Panc1 (cell line): Measurements from ENCODE around the gene FUT1. TPM values are rescaled to one million over a fixed set of nuclear protein-coding genes. Genes with fewer than 3 reads are reported as not detected.

Source experiments
- ATAC-seq: fragments of 200-7000 bp; cut with Tn5 transposase; 2 replicates; pipeline ENCODE4 v1.9.1; 2020; ENCODE audit warnings: mild to moderate bottlenecking, moderate library complexity
- BruUV-seq: library from RNA; stranded (reverse); fragments of 400-500 nt; replicated peaks from 2 replicates; lab custom pipeline; 2021; lab: Mats Ljungman, UMichigan
- CTCF ChIA-PET: fragments of 300-600 bp; sonication (Branson Sonifier 250); formaldehyde crosslinking; loops from one replicate; lab custom pipeline; 2022; ENCODE audit warnings: antibody characterized with exemption; lab: Charles Lee
- POLR2A ChIA-PET: fragments of 300-600 bp; sonication (Branson Sonifier 250); formaldehyde crosslinking; loops from one replicate; lab custom pipeline; 2022; ENCODE audit warnings: antibody characterized with exemption; lab: Charles Lee
- DNase-seq: peaks from one replicate; pipeline ENCODE4 v3.0.0-alpha.2; 2010; ENCODE audit warnings: low read depth, low spot score
- H3K27ac ChIP-seq: 2 replicates; pipeline ENCODE4 v1.5.1; 2011; ENCODE audit warnings: mild to moderate bottlenecking, low read length, inconsistent platforms
- H3K27me3 ChIP-seq: fragments of 200-500 bp; sonication (Bioruptor generic); 2 replicates; pipeline ENCODE4 v1.6.0; 2014; ENCODE audit warnings: low read length, inconsistent platforms; ENCODE audit not compliant: control insufficient read depth, insufficient read depth
- H3K36me3 ChIP-seq: fragments of 200-500 bp; sonication (Bioruptor generic); 2 replicates; pipeline ENCODE4 v1.5.1; 2014; ENCODE audit warnings: inconsistent platforms, mild to moderate bottlenecking, low read length, moderate library complexity; ENCODE audit not compliant: control insufficient read depth, insufficient read depth
- H3K4me1 ChIP-seq: 2 replicates; pipeline ENCODE4 v1.5.1; 2011; ENCODE audit warnings: inconsistent platforms, mild to moderate bottlenecking, low read length, moderate library complexity; ENCODE audit not compliant: control insufficient read depth, insufficient read depth
- H3K4me3 ChIP-seq, 2 experiments: 2 replicates each; pipeline ENCODE4 v1.5.1; 2011 to 2012; ENCODE audit warnings: low read depth in 2 of 2, low read length in 2 of 2, mild to moderate bottlenecking in 2 of 2, inconsistent platforms in 1 of 2, moderate library complexity in 1 of 2
- H3K9me3 ChIP-seq: fragments of 200-500 bp; sonication (Bioruptor generic); 2 replicates; pipeline ENCODE4 v1.5.1; 2014; ENCODE audit warnings: low read depth, mild to moderate bottlenecking, inconsistent platforms, low read length, moderate library complexity; ENCODE audit not compliant: control insufficient read depth, insufficient read depth
- POLR2AphosphoS5 ChIP-seq: IDR thresholded peaks from 2 replicates; pipeline ENCODE4 v1.6.1; 2012; ENCODE audit warnings: mild to moderate bottlenecking, low read depth, low read length, moderate library complexity
- SIN3A ChIP-seq: IDR thresholded peaks from 2 replicates; pipeline ENCODE4 v1.6.1; 2012; ENCODE audit warnings: low read depth, mild to moderate bottlenecking, low read length, moderate library complexity, borderline replicate concordance; ENCODE audit not compliant: insufficient read depth
- TCF7L2 ChIP-seq: IDR thresholded peaks from 2 replicates; pipeline ENCODE4 v1.6.1; 2011; ENCODE audit warnings: mild to moderate bottlenecking, low read depth, low read length, inconsistent platforms
- in situ Hi-C: cut with HindIII; loops from 2 replicates; pipeline ENCODE4 v1.10.0; 2016; ENCODE audit warnings: low sequenced_read_pairs, low pct_unique_long_range_greater_than_20kb
- intact Hi-C: fragments of 100-400 bp; cut with micrococcal nuclease; formaldehyde crosslinking; loops from one replicate; pipeline ENCODE4 v1.10.0; 2022; ENCODE audit not compliant: unreplicated experiment
- total RNA-seq: library from RNA; stranded (reverse); gene quantifications from one replicate; pipeline ENCODE4 v1.2.1, GENCODE V29; 2021; ENCODE audit not compliant: unreplicated experiment
- TF ChIP-seq, protein P1 (sequence below): fragments of 450-650 bp; IDR thresholded peaks from 2 replicates; pipeline ENCODE4 v1.5.1; 2017; ENCODE audit warnings: mild to moderate bottlenecking
- TF ChIP-seq, protein P2 (sequence below), 2 experiments: IDR thresholded peaks; 2 replicates each; pipeline ENCODE4 v1.6.1; 2011 to 2012; ENCODE audit warnings: low read depth in 2 of 2, control low read depth in 1 of 2, low read length in 1 of 2, mild to moderate bottlenecking in 1 of 2, moderate library complexity in 1 of 2; ENCODE audit not compliant: insufficient read depth in 1 of 2

Gene FUT1
- total RNA-seq, 1 experiment from 2014 or later = 0.13 TPM

DNA sequence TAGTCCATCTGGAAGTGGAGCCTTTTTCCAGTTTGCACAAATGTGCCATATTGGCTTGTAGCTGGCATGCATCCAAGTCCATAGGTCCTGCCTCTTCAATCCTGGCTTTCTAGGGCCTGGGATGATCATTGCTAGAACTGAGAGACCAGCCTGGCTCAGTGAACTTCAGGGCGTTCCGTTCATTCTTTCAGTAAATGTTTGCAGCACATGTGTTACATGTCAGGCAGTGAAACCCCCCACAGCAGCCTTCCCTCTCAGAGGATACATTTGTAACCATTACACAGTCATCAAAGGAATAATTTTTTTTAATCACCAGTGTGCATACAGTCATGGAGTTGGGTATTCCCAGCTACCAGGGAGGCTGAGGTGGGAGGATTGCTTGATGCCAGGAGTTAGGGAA, 47.0 kb downstream of the FUT1 start:
- ATAC-seq = no peak
- CTCF ChIA-PET = no interaction called here
- H3K4me1 ChIP-seq = no peaks in the 10 kb centered on the region

DNA sequence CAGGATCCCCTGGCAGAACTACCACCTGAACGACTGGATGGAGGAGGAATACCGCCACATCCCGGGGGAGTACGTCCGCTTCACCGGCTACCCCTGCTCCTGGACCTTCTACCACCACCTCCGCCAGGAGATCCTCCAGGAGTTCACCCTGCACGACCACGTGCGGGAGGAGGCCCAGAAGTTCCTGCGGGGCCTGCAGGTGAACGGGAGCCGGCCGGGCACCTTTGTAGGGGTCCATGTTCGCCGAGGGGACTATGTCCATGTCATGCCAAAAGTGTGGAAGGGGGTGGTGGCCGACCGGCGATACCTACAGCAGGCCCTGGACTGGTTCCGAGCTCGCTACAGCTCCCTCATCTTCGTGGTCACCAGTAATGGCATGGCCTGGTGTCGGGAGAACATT, 49.1 kb downstream of the FUT1 start:
- H3K27ac ChIP-seq = no peak overlapping the region
- no peaks in the 10 kb centered on the region for H3K27me3 ChIP-seq
- no peaks in the 10 kb centered on the region for H3K9me3 ChIP-seq
- intact Hi-C loops = no loop called here
- ChIA-PET CTCF (no interaction called here), POLR2A (no interaction called here)
- BruUV-seq = no TSS peak
- no peak for ATAC-seq
- H3K36me3 ChIP-seq = no peaks in the 10 kb centered on the region
- no peak overlapping the region for H3K4me3 ChIP-seq
- H3K4me1 ChIP-seq = no peaks in the 10 kb centered on the region
- in situ Hi-C loops = no loop called here
- no peak for DNase-seq
- TF ChIP-seq SIN3A = no peak
- no peak for TF ChIP-seq TCF7L2
- TF ChIP-seq, protein P1, sequence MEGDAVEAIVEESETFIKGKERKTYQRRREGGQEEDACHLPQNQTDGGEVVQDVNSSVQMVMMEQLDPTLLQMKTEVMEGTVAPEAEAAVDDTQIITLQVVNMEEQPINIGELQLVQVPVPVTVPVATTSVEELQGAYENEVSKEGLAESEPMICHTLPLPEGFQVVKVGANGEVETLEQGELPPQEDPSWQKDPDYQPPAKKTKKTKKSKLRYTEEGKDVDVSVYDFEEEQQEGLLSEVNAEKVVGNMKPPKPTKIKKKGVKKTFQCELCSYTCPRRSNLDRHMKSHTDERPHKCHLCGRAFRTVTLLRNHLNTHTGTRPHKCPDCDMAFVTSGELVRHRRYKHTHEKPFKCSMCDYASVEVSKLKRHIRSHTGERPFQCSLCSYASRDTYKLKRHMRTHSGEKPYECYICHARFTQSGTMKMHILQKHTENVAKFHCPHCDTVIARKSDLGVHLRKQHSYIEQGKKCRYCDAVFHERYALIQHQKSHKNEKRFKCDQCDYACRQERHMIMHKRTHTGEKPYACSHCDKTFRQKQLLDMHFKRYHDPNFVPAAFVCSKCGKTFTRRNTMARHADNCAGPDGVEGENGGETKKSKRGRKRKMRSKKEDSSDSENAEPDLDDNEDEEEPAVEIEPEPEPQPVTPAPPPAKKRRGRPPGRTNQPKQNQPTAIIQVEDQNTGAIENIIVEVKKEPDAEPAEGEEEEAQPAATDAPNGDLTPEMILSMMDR = no peak
- TF ChIP-seq, protein P2, sequence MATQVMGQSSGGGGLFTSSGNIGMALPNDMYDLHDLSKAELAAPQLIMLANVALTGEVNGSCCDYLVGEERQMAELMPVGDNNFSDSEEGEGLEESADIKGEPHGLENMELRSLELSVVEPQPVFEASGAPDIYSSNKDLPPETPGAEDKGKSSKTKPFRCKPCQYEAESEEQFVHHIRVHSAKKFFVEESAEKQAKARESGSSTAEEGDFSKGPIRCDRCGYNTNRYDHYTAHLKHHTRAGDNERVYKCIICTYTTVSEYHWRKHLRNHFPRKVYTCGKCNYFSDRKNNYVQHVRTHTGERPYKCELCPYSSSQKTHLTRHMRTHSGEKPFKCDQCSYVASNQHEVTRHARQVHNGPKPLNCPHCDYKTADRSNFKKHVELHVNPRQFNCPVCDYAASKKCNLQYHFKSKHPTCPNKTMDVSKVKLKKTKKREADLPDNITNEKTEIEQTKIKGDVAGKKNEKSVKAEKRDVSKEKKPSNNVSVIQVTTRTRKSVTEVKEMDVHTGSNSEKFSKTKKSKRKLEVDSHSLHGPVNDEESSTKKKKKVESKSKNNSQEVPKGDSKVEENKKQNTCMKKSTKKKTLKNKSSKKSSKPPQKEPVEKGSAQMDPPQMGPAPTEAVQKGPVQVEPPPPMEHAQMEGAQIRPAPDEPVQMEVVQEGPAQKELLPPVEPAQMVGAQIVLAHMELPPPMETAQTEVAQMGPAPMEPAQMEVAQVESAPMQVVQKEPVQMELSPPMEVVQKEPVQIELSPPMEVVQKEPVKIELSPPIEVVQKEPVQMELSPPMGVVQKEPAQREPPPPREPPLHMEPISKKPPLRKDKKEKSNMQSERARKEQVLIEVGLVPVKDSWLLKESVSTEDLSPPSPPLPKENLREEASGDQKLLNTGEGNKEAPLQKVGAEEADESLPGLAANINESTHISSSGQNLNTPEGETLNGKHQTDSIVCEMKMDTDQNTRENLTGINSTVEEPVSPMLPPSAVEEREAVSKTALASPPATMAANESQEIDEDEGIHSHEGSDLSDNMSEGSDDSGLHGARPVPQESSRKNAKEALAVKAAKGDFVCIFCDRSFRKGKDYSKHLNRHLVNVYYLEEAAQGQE (IDR thresholded peaks at IDR 0.05; ENCODE audit: insufficient read depth in 1 of 2, low read depth in 2 of 2, low read length in 1 of 2) = no peak
- no peak for TF ChIP-seq POLR2AphosphoS5

More for the DNA sequence above, 47.0 kb downstream of the FUT1 start:
- no peaks in the 10 kb centered on the region for H3K36me3 ChIP-seq
- TF ChIP-seq TCF7L2 (no peak), SIN3A (no peak), POLR2AphosphoS5 (no peak)
- TF ChIP-seq, protein P2 (IDR thresholded peaks at IDR 0.05; ENCODE audit: insufficient read depth in 1 of 2, low read depth in 2 of 2, low read length in 1 of 2) = no peak
- TF ChIP-seq, protein P1 = no peak
- POLR2A ChIA-PET = no interaction called here
- H3K9me3 ChIP-seq = no peaks in the 10 kb centered on the region
- no peak for DNase-seq
- no peak overlapping the region for H3K4me3 ChIP-seq
- no peak overlapping the region for H3K27ac ChIP-seq
- no TSS peak for BruUV-seq
- in situ Hi-C loops (no loop called here), intact Hi-C loops (no loop called here)
- no peaks in the 10 kb centered on the region for H3K27me3 ChIP-seq
